GM12873 (cell line): ENCODE measurements around the gene DICER1.

Experiments used
- TF ChIP-seq, protein P1 (sequence below): IDR thresholded peaks from 2 replicates; pipeline ENCODE4 v1.5.1; 2012; ENCODE audit warnings: low read depth, mild to moderate bottlenecking, moderate library complexity, low read length, control low read depth; ENCODE audit not compliant: insufficient read depth; ENCODE audit errors: missing control alignments

DICER1 gene

GRCh38 chr14:95075789-95076188 is 81.5 kb downstream of the DICER1 start:
- TF ChIP-seq, protein P1, sequence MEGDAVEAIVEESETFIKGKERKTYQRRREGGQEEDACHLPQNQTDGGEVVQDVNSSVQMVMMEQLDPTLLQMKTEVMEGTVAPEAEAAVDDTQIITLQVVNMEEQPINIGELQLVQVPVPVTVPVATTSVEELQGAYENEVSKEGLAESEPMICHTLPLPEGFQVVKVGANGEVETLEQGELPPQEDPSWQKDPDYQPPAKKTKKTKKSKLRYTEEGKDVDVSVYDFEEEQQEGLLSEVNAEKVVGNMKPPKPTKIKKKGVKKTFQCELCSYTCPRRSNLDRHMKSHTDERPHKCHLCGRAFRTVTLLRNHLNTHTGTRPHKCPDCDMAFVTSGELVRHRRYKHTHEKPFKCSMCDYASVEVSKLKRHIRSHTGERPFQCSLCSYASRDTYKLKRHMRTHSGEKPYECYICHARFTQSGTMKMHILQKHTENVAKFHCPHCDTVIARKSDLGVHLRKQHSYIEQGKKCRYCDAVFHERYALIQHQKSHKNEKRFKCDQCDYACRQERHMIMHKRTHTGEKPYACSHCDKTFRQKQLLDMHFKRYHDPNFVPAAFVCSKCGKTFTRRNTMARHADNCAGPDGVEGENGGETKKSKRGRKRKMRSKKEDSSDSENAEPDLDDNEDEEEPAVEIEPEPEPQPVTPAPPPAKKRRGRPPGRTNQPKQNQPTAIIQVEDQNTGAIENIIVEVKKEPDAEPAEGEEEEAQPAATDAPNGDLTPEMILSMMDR, result no peak

DNA sequence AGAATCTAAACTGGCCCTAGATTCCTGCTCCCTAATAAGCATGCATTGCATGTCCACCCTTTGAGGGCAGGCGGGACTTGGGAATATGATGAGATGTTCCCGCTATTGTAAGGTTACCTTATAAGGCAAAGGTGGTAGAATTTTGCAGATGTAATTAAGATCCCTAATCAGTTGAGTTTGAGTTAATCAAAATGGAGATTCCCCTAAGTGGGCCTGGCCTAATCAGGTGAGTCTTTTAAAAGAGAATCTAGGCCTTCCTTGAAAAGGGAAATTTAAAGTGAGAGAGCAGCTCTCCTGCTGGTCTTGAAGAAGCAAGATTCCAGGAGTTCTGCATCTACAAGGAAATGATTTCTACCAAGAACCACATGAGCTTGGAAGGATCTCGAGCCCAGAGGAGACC is 83.4 kb downstream of the DICER1 start:
- TF ChIP-seq, protein P1, result no peak

- TF ChIP-seq, protein P1, result no peak
Observed at GRCh38 chr14:95072310-95072905, 84.9 kb downstream of the DICER1 start.

DNA sequence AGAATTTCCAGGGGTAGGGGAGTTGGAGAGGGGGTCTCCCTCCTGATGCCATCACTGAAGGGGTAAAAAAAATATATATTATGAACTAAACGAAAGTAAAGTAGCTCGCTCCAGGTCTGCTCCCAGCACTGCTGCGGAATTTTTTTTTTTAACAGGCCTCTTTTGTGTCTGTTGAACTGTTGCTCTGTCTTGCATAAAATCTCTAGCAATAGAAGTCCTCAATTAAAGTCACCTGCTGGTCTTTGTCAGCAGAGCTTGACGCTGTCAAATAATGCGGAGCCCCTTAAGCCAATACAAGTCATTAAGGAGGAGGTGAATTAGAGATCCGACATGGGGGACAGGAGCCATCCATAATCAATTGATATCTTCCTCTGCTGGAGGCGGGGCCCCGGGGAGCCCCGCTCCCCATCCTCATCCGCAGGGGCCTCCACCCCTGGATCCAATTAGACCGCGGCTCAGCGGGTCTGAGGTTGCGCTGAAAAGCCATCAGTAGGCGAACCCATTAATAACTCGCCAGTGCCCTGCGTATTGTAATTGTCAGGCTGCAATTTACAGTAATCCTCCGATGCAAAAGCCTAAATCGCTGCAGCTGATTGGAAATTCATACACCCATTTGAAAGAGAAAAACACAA is 85.6 kb downstream of the DICER1 start:
- TF ChIP-seq, protein P1, result no peak

- TF ChIP-seq, protein P1, result no peak
Observed at GRCh38 chr14:95070748-95071435, 86.4 kb downstream of the DICER1 start.

- TF ChIP-seq, protein P1, result no peak
Observed at GRCh38 chr14:95069547-95069946, 87.8 kb downstream of the DICER1 start.

DNA sequence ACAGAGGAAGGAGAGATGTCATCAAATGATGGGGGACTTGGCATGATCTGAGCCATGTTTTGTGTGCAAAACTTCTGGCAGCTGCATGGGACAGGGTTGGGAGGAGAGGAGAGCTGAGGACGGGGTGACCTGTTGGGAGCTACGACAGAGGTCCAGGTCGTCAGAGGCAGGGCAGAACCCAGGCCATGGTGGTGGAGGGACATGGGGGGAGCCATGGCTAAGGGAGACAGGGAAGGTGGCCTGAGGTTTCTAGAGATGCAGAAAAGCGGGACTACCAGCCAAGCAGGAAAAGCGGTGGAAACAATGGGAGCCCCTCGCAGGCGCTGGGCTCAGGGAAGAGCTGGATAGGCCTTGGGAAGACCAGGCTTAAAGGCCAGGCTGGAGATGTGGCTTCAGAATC is 88.3 kb downstream of the DICER1 start:
- TF ChIP-seq, protein P1, result no peak
